Central memory CD8-positive, alpha-beta T cell (primary cell): ENCODE data around the gene SLAMF7.
A peak's percentile ranks its signal among the peaks of the same experiment; 100 is the strongest.

Experiments used
- ATAC-seq: fragments of 150-1000 bp; cut with Tn5 transposase; replicated peaks from 2 replicates; pipeline ENCODE4 v1.10.0; 2022; ENCODE audit warnings: mild to moderate bottlenecking, moderate FRiP score, moderate number of reproducible peaks; ENCODE audit not compliant: poor library complexity, severe bottlenecking; ENCODE audit errors: extremely low read depth
- DNase-seq, 2 donors: peaks; one replicate each; pipeline ENCODE4 v3.0.0; 2021; ENCODE audit warnings: low spot score in 2 of 2
- H3K27ac Mint-ChIP-seq: one replicate; pipeline ENCODE4 v1.8.0; 2022; ENCODE audit warnings: low read depth, mild to moderate bottlenecking, moderate library complexity, mixed read lengths
- H3K27me3 Mint-ChIP-seq: one replicate; pipeline ENCODE4 v1.8.0; 2022; ENCODE audit warnings: mixed read lengths
- H3K36me3 Mint-ChIP-seq: one replicate; pipeline ENCODE4 v1.8.0; 2022; ENCODE audit warnings: mild to moderate bottlenecking, moderate library complexity, mixed read lengths; ENCODE audit not compliant: insufficient read depth
- H3K4me1 Mint-ChIP-seq: one replicate; pipeline ENCODE4 v1.8.0; 2022; ENCODE audit warnings: mixed read lengths
- H3K4me3 Mint-ChIP-seq: one replicate; pipeline ENCODE4 v1.8.0; 2022; ENCODE audit warnings: mild to moderate bottlenecking, moderate library complexity, mixed read lengths
- H3K9me3 Mint-ChIP-seq: one replicate; pipeline ENCODE4 v1.8.0; 2022; ENCODE audit warnings: mixed read lengths

The SLAMF7 gene

DNA sequence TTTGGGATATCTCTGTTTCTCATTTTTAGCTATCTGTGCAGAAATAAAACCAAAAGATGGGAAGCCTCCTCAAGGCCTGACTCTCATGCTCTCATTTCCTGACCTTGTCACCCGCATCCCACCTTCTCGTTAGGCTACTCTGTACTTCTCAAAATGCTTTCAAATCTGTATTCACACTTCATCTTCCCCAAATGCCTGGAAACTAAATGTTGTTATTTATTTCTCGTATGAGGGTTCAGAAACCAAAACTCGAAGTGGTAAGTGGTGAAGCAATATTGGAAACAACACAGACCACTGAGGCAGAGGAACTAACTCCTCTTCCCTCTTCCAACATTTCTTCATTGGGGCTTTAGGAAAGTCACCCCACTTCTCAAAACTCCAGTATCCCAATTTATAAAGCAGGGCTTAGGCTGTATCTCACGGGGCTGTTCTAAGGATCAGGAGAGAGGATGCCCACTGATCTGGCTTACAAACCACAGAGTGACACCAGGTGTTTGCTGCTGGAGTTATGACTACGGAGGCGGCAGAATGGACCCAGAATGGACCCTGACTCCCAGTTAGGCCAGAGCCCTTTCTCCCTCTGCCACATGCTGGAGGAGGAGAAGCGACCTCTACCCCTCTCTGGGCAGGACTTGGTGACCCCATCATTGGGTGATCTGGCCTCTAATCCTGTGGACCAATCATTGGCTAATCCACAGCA is 3.5 kb downstream of the SLAMF7 start:
- DNase-seq (no peak), ATAC-seq (no peak)
- Mint-ChIP-seq H3K27ac (peak overlapping the region; percentile 88), H3K9me3 (no peaks in the 10 kb centered on the region), H3K36me3 (peaks cover 20% of the 10 kb centered on the region), H3K27me3 (no peaks in the 10 kb centered on the region), H3K4me1 (peaks cover 89% of the 10 kb centered on the region), H3K4me3 (peak overlapping the region; percentile 84)

DNA sequence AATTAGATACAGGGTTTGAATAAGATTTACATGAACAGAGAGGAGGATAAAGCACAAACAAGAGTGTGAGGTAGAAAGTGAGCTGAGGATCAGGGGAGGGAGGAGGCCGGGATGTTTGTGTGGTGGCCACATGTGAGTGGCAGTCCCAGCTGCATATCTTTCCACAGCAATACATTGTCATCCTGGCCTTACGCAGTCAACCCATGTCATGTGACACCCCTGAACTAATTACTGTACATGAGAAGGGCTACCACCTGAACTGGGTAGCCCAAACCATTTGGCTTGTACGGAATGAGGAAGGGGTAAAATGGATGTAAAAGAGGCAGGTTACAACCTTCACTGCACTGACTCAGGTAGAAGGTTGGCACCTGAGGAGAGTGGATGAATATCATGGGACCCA is 4.2 kb downstream of the SLAMF7 start:
- Mint-ChIP-seq H3K4me1 (peaks cover 91% of the 10 kb centered on the region), H3K4me3 (peak overlapping the region; percentile 84), H3K27me3 (no peaks in the 10 kb centered on the region), H3K9me3 (no peaks in the 10 kb centered on the region), H3K27ac (peak overlapping the region; percentile 88), H3K36me3 (peaks cover 24% of the 10 kb centered on the region)
- ATAC-seq (no peak), DNase-seq (no peak)

DNA sequence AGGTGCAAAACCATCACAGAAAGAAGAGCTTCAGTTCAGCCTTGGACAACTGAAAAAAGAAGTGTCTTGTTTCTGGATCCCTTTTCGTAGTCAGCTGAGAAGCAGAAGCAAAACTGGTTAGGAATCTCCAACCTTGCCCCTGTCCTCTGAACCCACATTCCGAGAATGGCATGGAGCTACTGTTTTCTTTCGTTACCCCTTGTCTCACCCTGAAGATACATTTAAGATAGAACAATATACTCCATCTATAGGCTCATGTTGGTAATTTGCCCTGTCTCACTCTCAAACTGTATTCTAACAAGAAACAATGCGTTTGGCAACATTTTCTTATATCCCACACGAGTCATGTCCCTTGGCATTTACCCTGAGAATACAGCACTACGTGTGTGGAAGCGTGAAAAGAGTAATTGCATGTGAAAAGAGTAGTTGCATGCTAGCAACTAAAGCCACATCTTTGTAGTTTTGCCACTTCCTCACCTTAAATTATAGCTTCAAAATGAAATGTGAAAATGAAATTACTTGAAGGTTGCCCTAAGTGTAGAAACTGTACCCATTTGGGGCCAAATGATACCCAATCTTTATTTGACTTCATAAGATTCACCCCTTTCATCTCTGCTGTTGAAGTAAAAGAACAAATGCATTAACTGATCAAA is 5.3 kb downstream of the SLAMF7 start:
- H3K36me3 Mint-ChIP-seq = peaks cover 35% of the 10 kb centered on the region
- peak overlapping the region; percentile 84 for H3K4me3 Mint-ChIP-seq
- peak overlapping the region; percentile 88 for H3K27ac Mint-ChIP-seq
- DNase-seq (peak in 1 of 2 donors; percentile 31), ATAC-seq (peak; percentile 77)
- H3K9me3 Mint-ChIP-seq = no peaks in the 10 kb centered on the region
- H3K27me3 Mint-ChIP-seq = no peaks in the 10 kb centered on the region
- peaks cover 91% of the 10 kb centered on the region for H3K4me1 Mint-ChIP-seq

DNA sequence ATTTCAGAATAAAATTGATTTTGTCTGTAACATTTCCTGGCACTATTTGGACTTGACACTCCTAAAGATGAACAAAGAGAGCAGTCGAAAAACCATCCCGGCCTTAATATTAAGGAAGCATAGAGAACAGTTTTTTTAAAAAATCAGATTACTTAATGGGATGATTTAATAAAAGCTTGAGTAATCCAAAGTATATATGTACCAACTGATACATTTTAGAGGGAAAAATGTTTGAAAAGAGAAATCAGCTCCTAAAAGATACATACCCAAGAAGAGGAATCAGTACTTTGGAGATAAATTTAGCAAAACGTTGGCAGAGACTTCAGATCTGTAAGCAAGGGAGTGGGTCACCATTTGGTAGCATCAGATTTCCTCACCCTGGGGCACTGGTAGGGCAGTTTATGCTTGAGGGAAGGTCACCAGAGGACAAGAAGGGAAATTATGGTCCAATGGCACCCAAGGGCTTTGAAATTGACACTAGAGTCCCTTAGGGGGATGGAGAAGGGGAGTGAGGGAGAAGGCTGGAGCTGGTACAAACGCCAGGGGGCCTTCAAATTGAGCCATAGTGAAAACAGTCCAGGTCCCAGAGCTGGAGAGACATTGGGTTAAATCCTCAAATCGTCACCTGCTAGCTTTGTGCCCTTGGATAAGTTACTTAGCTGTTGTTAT is 5.9 kb downstream of the SLAMF7 start:
- no peak for ATAC-seq
- DNase-seq = no peak
- peaks cover 90% of the 10 kb centered on the region for H3K4me1 Mint-ChIP-seq
- peak overlapping the region; percentile 88 for H3K27ac Mint-ChIP-seq
- H3K27me3 Mint-ChIP-seq = no peaks in the 10 kb centered on the region
- H3K36me3 Mint-ChIP-seq = peaks cover 35% of the 10 kb centered on the region
- H3K9me3 Mint-ChIP-seq = no peaks in the 10 kb centered on the region
- peak overlapping the region; percentile 84 for H3K4me3 Mint-ChIP-seq

DNA sequence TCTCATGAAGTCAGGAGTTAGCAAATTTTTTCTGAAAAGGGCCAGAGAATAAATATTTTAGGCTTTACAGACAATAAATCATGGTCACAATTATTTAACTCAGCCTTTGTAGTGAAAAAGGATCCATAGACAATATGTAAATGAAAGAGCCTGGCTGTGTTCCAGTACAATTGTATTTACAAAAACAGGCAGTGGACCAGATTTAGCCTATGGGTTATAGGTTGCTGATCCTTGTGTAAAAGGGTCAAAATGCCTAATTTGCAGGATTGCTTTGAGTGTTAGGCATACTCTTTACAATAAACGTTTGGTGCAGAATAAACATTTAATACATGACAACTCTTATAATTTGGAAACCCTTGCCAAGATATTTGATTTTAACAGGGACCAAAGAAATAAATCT is 6.5 kb downstream of the SLAMF7 start:
- Mint-ChIP-seq H3K4me3 (peak overlapping the region; percentile 84), H3K36me3 (peaks cover 37% of the 10 kb centered on the region), H3K27me3 (no peaks in the 10 kb centered on the region), H3K9me3 (no peaks in the 10 kb centered on the region), H3K27ac (peak overlapping the region; percentile 88), H3K4me1 (peaks cover 91% of the 10 kb centered on the region)
- ATAC-seq = no peak
- DNase-seq = no peak

DNA sequence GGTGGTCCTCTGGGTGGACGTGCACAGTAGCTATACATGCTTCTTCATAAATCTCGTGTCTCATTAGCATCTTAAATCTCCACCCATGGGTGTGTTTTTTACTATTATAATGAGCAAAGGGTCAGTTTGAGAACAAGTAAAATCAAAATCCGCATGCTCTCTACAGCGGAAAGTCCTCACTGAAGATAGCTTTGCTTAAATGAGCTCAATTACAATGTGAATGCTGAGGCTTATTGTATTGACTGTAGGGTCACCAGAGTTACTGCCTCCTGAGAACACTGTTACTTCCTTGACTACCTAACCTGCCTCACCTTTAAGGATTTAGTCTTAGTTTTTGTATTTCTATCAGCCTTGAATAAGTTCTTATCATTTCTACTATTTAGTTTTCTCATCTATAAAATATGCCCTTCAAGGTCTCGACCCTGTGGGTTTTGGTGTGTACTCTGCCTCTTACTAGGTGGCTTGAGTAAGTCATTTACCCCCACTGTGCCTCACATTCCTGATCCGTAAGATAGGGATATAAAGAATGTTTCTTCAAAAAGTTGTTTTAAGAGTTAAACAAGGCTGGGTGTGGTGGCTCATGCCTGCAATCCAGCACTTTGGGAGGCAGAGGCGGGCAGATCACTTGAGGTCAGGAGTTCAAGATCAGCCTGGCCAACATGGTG is 7.9 kb downstream of the SLAMF7 start:
- Mint-ChIP-seq H3K4me3 (peak overlapping the region; percentile 48), H3K4me1 (peaks cover 94% of the 10 kb centered on the region), H3K27ac (peak overlapping the region; percentile 88), H3K27me3 (no peaks in the 10 kb centered on the region), H3K36me3 (peaks cover 48% of the 10 kb centered on the region), H3K9me3 (no peaks in the 10 kb centered on the region)
- no peak for DNase-seq
- ATAC-seq = no peak

DNA sequence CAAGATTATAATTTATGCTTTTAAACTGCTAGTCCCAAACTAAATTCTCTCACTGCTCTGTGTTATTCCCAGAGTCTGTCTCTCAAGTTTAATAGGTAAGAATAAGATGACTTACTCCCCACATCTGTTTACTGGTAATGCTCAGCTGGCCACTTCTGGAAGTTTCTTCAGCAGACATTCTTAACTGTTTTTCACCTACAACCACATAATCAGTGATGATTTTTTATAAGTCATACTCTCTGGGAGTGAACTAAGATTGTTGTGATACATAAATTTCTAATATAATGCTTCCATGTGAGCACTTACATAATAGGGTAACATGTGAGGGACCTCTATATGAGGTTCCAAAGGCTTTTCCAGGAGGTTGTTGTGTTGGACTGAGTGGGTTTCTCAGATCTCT is 8.7 kb downstream of the SLAMF7 start:
- Mint-ChIP-seq H3K27me3 (no peaks in the 10 kb centered on the region), H3K9me3 (no peaks in the 10 kb centered on the region), H3K4me1 (peaks cover 94% of the 10 kb centered on the region), H3K27ac (peak overlapping the region; percentile 16), H3K36me3 (peaks cover 49% of the 10 kb centered on the region), H3K4me3 (peak overlapping the region; percentile 51)
- ATAC-seq (no peak), DNase-seq (no peak)

DNA sequence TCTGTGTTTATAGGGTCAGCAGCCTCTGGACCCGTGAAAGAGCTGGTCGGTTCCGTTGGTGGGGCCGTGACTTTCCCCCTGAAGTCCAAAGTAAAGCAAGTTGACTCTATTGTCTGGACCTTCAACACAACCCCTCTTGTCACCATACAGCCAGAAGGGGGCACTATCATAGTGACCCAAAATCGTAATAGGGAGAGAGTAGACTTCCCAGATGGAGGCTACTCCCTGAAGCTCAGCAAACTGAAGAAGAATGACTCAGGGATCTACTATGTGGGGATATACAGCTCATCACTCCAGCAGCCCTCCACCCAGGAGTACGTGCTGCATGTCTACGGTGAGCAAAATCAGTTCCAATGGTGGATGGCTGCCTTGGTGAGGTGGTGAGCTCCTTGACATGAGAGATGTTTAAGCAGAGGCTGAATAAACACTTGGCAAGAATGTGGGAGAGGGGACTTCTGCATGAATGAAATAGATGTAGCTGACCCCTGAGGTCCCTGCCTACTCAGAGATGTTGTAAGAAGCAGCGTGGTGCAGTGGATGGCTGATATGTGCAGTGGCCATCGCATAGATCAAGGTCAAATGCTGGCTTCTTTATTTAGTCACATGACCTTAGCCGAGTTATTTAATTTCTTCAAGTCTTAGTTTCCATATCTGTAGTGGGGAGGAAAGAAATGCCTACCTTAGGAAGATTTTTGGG is 9.3 kb downstream of the SLAMF7 start:
- Mint-ChIP-seq H3K27me3 (no peaks in the 10 kb centered on the region), H3K4me3 (peak overlapping the region; percentile 51), H3K36me3 (peaks cover 54% of the 10 kb centered on the region), H3K27ac (peak overlapping the region; percentile 67), H3K4me1 (peaks cover 94% of the 10 kb centered on the region), H3K9me3 (no peaks in the 10 kb centered on the region)
- DNase-seq (no peak), ATAC-seq (no peak)

DNA sequence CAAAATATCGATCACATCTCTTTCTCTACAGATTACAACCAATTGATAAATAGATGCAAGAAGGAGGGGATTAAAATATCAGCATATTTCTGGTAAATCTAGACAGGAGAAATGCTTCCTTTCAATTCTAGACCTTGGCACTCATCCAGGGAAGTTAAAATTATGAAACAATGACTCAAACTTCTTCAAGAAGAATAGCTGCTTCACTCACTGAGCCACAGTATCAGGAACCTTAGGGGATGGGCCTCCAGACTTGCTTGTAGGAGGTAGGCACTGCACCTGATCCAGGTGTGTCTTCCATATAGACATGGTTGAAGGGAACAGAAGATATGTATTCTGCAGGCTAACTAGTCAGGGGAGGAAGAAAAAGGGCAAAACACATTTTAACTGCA is 9.8 kb downstream of the SLAMF7 start:
- Mint-ChIP-seq H3K36me3 (peaks cover 55% of the 10 kb centered on the region), H3K4me1 (peaks cover 95% of the 10 kb centered on the region), H3K27me3 (no peaks in the 10 kb centered on the region), H3K27ac (peak overlapping the region; percentile 67), H3K9me3 (no peaks in the 10 kb centered on the region), H3K4me3 (peak overlapping the region; percentile 51)
- ATAC-seq (no peak), DNase-seq (no peak)

DNA sequence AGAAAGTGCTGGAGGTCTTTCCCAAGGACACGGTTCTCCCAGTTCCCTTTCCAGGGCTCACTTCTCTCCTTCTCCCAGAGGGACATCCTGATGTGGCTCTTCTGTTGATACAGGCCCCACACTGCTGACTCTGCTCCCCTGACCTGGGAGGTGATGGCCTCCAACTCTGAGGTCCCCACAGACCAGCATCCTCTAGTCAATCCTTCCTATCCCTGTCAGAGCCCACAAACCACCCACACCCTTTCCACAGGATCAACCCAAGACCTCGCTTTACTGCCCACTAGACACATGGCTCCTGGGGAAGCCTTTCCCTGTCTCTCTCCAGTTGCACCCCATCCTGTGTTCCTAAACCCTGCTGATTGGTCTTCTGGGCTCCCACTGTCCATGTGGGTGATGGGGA is 11.6 kb downstream of the SLAMF7 start:
- peaks cover 50% of the 10 kb centered on the region for H3K36me3 Mint-ChIP-seq
- H3K27ac Mint-ChIP-seq = peak overlapping the region; percentile 82
- H3K9me3 Mint-ChIP-seq = no peaks in the 10 kb centered on the region
- peaks cover 85% of the 10 kb centered on the region for H3K4me1 Mint-ChIP-seq
- no peak for ATAC-seq
- H3K27me3 Mint-ChIP-seq = no peaks in the 10 kb centered on the region
- peak overlapping the region; percentile 71 for H3K4me3 Mint-ChIP-seq
- DNase-seq = no peak

DNA sequence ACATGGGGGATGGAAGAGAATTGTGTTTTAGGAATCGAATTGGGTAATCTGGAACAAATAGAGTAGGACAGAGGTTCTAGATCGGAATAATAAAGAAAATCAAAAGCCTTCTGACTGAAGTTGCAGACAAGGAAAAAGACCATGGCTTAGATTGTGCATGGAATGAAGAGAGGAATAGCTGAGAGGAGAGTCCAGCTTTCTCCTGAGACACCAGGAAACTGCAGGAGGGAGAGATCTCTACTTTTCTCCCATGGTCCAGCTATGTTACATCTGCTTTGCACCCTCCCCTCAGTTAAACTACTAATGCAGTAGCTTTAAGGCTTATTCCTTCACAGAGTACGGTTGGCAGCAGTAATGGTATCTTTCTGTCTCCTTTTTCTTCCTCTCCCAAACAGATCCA is 13.4 kb downstream of the SLAMF7 start:
- ATAC-seq (no peak), DNase-seq (no peak)
- Mint-ChIP-seq H3K4me3 (no peak overlapping the region), H3K27me3 (no peaks in the 10 kb centered on the region), H3K4me1 (peaks cover 86% of the 10 kb centered on the region), H3K36me3 (peaks cover 47% of the 10 kb centered on the region), H3K27ac (peak overlapping the region; percentile 82), H3K9me3 (peaks cover 7% of the 10 kb centered on the region)

DNA sequence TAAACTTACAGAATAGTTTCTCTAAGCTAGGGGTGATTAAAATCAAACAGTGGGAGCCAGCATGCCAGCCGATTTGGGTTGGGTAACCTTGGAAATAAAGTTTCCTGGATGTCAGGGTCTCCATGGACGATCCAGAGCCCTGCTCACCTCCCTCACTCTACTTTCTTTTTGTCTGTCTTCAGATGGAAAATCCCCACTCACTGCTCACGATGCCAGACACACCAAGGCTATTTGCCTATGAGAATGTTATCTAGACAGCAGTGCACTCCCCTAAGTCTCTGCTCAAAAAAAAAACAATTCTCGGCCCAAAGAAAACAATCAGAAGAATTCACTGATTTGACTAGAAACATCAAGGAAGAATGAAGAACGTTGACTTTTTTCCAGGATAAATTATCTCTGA is 13.9 kb downstream of the SLAMF7 start:
- H3K4me3 Mint-ChIP-seq = no peak overlapping the region
- ATAC-seq = no peak
- H3K36me3 Mint-ChIP-seq = peaks cover 44% of the 10 kb centered on the region
- no peaks in the 10 kb centered on the region for H3K27me3 Mint-ChIP-seq
- peaks cover 7% of the 10 kb centered on the region for H3K9me3 Mint-ChIP-seq
- H3K4me1 Mint-ChIP-seq = peaks cover 86% of the 10 kb centered on the region
- peak overlapping the region; percentile 82 for H3K27ac Mint-ChIP-seq
- no peak for DNase-seq
